Measurements from ENCODE around the gene EHMT1. TPM values are rescaled to one million over a fixed set of nuclear protein-coding genes. Genes with fewer than 3 reads are reported as not detected.

EHMT1 gene
- total and polyA plus RNA-seq, 2 experiments from 2014 or later = 46.0 to 47.7 TPM

DNA sequence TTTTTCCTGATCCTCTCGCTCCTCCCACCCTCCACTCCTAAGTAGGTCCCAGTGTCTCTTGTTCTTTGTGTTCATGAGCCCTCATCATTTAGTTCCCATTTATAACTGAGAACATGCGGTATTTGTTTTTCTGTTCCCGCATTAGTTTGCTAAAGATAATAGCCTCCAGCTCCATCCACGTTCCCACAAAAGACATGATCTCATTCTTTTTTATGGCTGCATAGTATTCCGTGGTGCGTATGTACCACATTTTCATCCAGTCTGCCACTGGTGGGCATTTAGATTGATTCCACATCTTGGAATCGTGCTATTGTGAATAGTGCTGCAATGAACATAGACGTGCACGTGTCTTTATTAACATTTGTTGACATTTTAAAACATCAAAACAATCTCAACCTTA lies 224.6 kb downstream of the EHMT1 start:
- 86% methylated on average over 9 of the region's 9 CpGs for WGBS (ENCODE audit: low lambda C conversion rate, missing lambda C conversion rate)
- Histone ChIP-seq H3K4me3 (no peak overlapping the region), H3K9me3 (ENCODE audit: low read depth) (no peaks in the 10 kb centered on the region), H3K79me2 (no peaks in the 10 kb centered on the region), H4K20me1 (ENCODE audit: insufficient read depth, poor library complexity, severe bottlenecking) (no peaks in the 10 kb centered on the region), H3K4me2 (no peak overlapping the region), H3K9me2 (replicated peaks; ENCODE audit: insufficient read depth) (no peaks in the 10 kb centered on the region), H3K27ac (no peak overlapping the region), H2AFZ (no peak overlapping the region), H3K4me1 (ENCODE audit: insufficient read depth) (no peaks in the 10 kb centered on the region), H3K36me3 (replicated peaks; ENCODE audit: insufficient read depth, low read depth) (no peaks in the 10 kb centered on the region), H3K27me3 (no peaks in the 10 kb centered on the region)
- DNase-seq (ENCODE audit: low spot score) = no peak
- TF ChIP-seq, protein P1, sequence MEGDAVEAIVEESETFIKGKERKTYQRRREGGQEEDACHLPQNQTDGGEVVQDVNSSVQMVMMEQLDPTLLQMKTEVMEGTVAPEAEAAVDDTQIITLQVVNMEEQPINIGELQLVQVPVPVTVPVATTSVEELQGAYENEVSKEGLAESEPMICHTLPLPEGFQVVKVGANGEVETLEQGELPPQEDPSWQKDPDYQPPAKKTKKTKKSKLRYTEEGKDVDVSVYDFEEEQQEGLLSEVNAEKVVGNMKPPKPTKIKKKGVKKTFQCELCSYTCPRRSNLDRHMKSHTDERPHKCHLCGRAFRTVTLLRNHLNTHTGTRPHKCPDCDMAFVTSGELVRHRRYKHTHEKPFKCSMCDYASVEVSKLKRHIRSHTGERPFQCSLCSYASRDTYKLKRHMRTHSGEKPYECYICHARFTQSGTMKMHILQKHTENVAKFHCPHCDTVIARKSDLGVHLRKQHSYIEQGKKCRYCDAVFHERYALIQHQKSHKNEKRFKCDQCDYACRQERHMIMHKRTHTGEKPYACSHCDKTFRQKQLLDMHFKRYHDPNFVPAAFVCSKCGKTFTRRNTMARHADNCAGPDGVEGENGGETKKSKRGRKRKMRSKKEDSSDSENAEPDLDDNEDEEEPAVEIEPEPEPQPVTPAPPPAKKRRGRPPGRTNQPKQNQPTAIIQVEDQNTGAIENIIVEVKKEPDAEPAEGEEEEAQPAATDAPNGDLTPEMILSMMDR (IDR thresholded peaks at IDR 0.05; ENCODE audit: poor library complexity) = no peak
- TF ChIP-seq EZH2phosphoT487 (IDR thresholded peaks at IDR 0.05; ENCODE audit: low read depth, severe bottlenecking, unreplicated experiment) = no peak
- TF ChIP-seq EZH2 (IDR thresholded peaks at IDR 0.05; ENCODE audit: borderline replicate concordance) = no peak

DNA sequence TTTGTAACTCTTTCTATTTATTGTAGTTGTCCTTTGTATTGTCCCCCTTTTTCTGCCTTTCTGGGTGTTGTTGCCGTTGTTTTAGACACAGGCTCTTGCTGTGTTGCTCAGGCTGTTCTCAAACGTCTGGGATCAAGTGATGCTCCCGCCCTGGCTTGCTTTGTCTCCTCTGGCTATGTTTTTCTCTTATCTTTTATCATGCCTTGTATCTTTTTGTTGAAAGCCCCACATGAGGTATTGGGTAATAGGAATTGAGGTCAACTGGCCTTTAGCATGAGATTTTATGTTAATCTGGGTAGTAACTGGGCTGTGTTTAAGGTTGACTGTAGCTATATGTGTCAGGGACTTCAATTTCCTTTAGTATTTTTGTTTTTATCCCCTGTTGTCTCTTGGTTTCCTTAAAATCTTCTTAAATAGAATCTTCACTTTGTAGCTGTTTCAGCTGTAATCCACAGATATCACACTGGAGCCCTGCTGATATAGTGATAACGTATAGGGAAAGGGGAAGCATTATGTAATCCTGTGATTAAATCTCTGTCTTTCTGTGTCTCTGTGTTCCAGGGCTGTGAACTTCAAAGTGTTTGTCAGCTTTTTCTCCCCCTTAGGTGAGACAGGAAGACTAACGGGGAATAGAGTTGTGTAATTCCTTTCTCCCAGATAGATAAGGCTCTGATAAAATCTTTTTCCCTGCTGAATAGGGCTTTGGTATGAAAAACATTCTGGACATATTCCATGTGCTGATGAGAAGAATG lies 232.9 kb downstream of the EHMT1 start:
- H4K20me1 ChIP-seq (ENCODE audit: insufficient read depth, poor library complexity, severe bottlenecking) = no peaks in the 10 kb centered on the region
- no peaks in the 10 kb centered on the region for H3K9me2 ChIP-seq (replicated peaks; ENCODE audit: insufficient read depth)
- no peak overlapping the region for H3K27ac ChIP-seq
- no peaks in the 10 kb centered on the region for H3K36me3 ChIP-seq (replicated peaks; ENCODE audit: insufficient read depth, low read depth)
- H2AFZ ChIP-seq = no peak overlapping the region
- no peaks in the 10 kb centered on the region for H3K79me2 ChIP-seq
- DNase-seq (ENCODE audit: low spot score) = no peak
- no peak overlapping the region for H3K4me3 ChIP-seq
- peaks cover 6% of the 10 kb centered on the region for H3K9me3 ChIP-seq (ENCODE audit: low read depth)
- no peaks in the 10 kb centered on the region for H3K27me3 ChIP-seq
- no peak overlapping the region for H3K4me2 ChIP-seq
- 26% methylated on average over 5 of the region's 5 CpGs for WGBS (ENCODE audit: low lambda C conversion rate, missing lambda C conversion rate)
- H3K4me1 ChIP-seq (ENCODE audit: insufficient read depth) = no peaks in the 10 kb centered on the region
- TF ChIP-seq, protein P1 (IDR thresholded peaks at IDR 0.05; ENCODE audit: poor library complexity) = no peak
- TF ChIP-seq EZH2 (IDR thresholded peaks at IDR 0.05; ENCODE audit: borderline replicate concordance) (no peak), EZH2phosphoT487 (IDR thresholded peaks at IDR 0.05; ENCODE audit: low read depth, severe bottlenecking, unreplicated experiment) (no peak)

DNA sequence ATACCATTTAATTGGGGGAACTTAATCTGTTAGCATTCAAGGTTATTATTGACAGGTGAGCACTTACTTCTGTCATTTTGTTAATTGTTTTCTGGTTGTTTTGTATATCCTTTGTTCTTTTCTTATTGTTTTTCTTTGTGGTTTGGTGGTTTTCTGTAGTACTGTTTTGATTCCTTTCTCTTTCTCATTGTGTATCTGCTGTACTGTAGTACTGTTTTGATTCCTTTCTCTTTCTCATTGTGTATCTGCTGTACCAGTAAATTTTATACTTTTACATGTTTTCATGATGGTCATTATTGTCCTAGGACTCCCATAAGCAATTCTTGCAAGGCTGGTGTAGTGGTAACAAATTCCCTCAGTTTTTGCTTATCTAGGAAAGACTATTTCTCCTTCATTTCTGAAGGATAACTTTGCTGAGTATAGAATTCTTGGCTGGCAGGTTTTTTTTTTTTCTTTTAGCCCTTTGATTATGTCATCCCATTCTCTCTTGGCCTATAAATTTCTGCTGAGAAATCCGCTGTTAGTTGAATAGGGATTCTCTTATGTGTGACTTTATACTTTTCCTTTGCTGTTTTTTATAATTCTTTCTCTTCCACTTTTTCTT lies 234.7 kb downstream of the EHMT1 start:
- no peak overlapping the region for H3K4me3 ChIP-seq
- TF ChIP-seq EZH2 (IDR thresholded peaks at IDR 0.05; ENCODE audit: borderline replicate concordance) (no peak), EZH2phosphoT487 (IDR thresholded peaks at IDR 0.05; ENCODE audit: low read depth, severe bottlenecking, unreplicated experiment) (no peak)
- TF ChIP-seq, protein P1 (IDR thresholded peaks at IDR 0.05; ENCODE audit: poor library complexity) = no peak

More for the DNA sequence above, 234.7 kb downstream of the EHMT1 start:
- Histone ChIP-seq H3K79me2 (no peaks in the 10 kb centered on the region), H3K4me1 (ENCODE audit: insufficient read depth) (no peaks in the 10 kb centered on the region), H3K36me3 (replicated peaks; ENCODE audit: insufficient read depth, low read depth) (no peaks in the 10 kb centered on the region), H3K9me2 (replicated peaks; ENCODE audit: insufficient read depth) (no peaks in the 10 kb centered on the region), H3K4me2 (no peak overlapping the region), H2AFZ (no peak overlapping the region), H3K9me3 (ENCODE audit: low read depth) (peaks cover 6% of the 10 kb centered on the region), H4K20me1 (ENCODE audit: insufficient read depth, poor library complexity, severe bottlenecking) (no peaks in the 10 kb centered on the region), H3K27me3 (no peaks in the 10 kb centered on the region), H3K27ac (no peak overlapping the region)
- DNase-seq (ENCODE audit: low spot score) = no peak
- 79% methylated on average over 1 of the region's 1 CpG for WGBS (ENCODE audit: low lambda C conversion rate, missing lambda C conversion rate)
